BJ (cell line): ENCODE measurements around the gene NGDN. TPM values are rescaled to one million over a fixed set of nuclear protein-coding genes. Genes with fewer than 3 reads are reported as not detected.
"Not testable (repeated sequence)": the region's sequence is repeated elsewhere in the genome, so short reads cannot be mapped to it uniquely, and the experiment has no call there.

Source experiments
- CTCF ChIA-PET: fragments of 350-600 bp; formaldehyde crosslinking; extraction: SDS; loops from one replicate; lab custom pipeline; 2021; ENCODE audit warnings: antibody characterized with exemption, inconsistent platforms; lab: Yijun Ruan, JAX
- POLR2A ChIA-PET: fragments of 300-600 bp; sonication (Branson Sonifier 250); formaldehyde crosslinking; extraction: SDS; loops from one replicate; lab custom pipeline; 2021; ENCODE audit warnings: antibody characterized with exemption; lab: Charles Lee
- DNase-seq: peaks from one replicate; pipeline ENCODE4 v3.0.0-alpha.2; 2011; ENCODE audit warnings: low read depth
- H3K27me3 ChIP-seq: 2 replicates; pipeline ENCODE4 v1.6.0; 2011; ENCODE audit warnings: low read length; ENCODE audit not compliant: control insufficient read depth, insufficient read depth
- H3K36me3 ChIP-seq: 2 replicates; pipeline ENCODE4 v1.5.1; 2011; ENCODE audit warnings: low read length; ENCODE audit not compliant: control insufficient read depth, insufficient read depth
- H3K4me3 ChIP-seq: 2 replicates; pipeline ENCODE4 v1.5.1; 2011; ENCODE audit warnings: low read depth, mild to moderate bottlenecking, control low read depth, low read length
- polyA minus RNA-seq: library from RNA; depleted of rRNA, polyadenylated mRNA; stranded (reverse); fragments of >200 nt; gene quantifications from 2 replicates; pipeline ENCODE4 v1.2.3, GENCODE V29; 2011; rRNA and poly(A)+ RNA removed
- polyA plus RNA-seq: library from polyadenylated mRNA; depleted of rRNA; stranded (reverse); fragments of >200 nt; gene quantifications from 2 replicates; pipeline ENCODE4 v1.2.3, GENCODE V29; 2011; rRNA removed
- TF ChIP-seq, protein P1 (sequence below): IDR thresholded peaks from 2 replicates; pipeline ENCODE4 v1.5.1; 2011; ENCODE audit warnings: low read depth, mild to moderate bottlenecking, control low read depth, inconsistent platforms, low read length, moderate library complexity; ENCODE audit not compliant: insufficient read depth

The NGDN gene, protein sequence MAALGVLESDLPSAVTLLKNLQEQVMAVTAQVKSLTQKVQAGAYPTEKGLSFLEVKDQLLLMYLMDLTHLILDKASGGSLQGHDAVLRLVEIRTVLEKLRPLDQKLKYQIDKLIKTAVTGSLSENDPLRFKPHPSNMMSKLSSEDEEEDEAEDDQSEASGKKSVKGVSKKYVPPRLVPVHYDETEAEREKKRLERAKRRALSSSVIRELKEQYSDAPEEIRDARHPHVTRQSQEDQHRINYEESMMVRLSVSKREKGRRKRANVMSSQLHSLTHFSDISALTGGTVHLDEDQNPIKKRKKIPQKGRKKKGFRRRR
- polyA plus RNA-seq (34.5 and 51.3 TPM in 2 replicates), polyA minus RNA-seq (12.7 and 14.9 TPM in 2 replicates)

DNA sequence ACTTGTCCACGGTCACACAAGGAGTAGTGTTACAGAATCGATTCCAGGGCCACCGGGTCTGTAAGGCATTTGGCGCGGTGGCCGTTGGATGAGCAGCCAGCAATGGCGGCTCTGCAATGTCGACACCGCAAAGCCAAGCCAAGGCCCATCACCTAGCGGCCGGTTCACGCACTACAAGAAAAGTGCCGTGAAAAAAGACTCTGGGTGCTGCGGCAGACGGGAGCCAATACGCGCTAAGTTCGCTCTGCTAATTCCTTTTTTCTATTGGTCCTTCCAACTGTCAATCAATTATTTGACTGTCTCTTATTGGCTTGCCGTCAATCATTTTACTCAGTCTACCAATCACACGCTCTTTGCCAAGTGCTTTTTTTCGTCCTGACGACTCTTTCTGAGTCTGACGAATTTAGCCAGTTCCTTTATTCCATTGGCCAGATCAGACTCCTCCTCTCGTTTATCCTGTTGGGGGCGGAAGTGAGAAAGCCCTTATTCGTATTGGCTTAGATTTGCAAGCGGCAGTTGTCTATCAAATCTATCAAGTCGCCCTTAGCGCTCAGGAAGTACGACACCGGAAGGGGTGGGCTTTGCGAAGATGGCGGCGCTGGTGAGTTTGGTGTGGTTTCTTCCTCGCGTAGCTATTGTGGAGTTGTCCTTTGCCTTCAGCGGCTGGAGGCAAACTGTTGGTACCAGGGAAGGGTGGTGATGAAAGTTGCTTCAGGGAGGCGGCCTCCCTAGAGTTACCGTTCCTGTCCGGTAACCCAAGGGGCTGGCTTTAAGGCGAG is at the start of gene NGDN:
TSS of gene NGDN (plus strand) at position 577 of the 779 bp plus-strand sequence. CDS start at position 590, 13 bp downstream.
- Histone ChIP-seq H3K27me3 (peaks cover 2% of the 10 kb centered on the region; the same call in 1 of the 2 replicates), H3K4me3 (peak within 1 kb of the TSS; percentile 89), H3K36me3 (no peaks in the 10 kb centered on the region; the same call in 1 of the 2 replicates)
- ChIA-PET POLR2A (no interaction called here), CTCF (interaction anchor here (1.4 to 20.9 kb wide), 3 partner anchors 10 to 174 kb away, joined by 3 to 479 read pairs (median 5); partner anchors contain the start of genes AP1G2 and THTPA)
- DNase-seq, result peak; percentile 100
- TF ChIP-seq, protein P1, sequence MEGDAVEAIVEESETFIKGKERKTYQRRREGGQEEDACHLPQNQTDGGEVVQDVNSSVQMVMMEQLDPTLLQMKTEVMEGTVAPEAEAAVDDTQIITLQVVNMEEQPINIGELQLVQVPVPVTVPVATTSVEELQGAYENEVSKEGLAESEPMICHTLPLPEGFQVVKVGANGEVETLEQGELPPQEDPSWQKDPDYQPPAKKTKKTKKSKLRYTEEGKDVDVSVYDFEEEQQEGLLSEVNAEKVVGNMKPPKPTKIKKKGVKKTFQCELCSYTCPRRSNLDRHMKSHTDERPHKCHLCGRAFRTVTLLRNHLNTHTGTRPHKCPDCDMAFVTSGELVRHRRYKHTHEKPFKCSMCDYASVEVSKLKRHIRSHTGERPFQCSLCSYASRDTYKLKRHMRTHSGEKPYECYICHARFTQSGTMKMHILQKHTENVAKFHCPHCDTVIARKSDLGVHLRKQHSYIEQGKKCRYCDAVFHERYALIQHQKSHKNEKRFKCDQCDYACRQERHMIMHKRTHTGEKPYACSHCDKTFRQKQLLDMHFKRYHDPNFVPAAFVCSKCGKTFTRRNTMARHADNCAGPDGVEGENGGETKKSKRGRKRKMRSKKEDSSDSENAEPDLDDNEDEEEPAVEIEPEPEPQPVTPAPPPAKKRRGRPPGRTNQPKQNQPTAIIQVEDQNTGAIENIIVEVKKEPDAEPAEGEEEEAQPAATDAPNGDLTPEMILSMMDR, result peak; percentile 79

DNA sequence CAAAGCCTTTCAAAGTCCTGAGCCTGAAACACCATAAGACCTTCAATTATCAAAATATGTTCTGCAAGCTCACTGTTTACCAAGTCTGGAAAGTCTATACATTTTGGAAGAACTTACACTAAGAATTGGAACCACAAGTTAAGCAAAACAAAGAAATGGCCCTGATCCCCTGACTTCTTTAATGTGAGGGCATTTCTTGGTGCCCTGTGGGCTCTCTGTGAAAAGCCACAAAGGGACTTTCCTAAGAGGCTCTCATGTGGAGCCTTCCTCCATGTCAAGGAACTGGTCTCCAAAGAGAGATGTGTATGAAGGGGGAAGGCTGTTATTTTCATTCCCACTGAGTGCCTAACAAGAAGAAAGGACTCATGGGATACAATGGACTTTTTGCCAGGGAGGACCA is 47.9 kb upstream of the NGDN start:
- CTCF ChIA-PET, result no interaction called here
- TF ChIP-seq, protein P1, result no peak
- DNase-seq, result no peak
- POLR2A ChIA-PET, result no interaction called here
- Histone ChIP-seq H3K36me3 (no peaks in the 10 kb centered on the region), H3K27me3 (peaks cover 7% of the 10 kb centered on the region; the same call in 1 of the 2 replicates), H3K4me3 (no peak overlapping the region)

DNA sequence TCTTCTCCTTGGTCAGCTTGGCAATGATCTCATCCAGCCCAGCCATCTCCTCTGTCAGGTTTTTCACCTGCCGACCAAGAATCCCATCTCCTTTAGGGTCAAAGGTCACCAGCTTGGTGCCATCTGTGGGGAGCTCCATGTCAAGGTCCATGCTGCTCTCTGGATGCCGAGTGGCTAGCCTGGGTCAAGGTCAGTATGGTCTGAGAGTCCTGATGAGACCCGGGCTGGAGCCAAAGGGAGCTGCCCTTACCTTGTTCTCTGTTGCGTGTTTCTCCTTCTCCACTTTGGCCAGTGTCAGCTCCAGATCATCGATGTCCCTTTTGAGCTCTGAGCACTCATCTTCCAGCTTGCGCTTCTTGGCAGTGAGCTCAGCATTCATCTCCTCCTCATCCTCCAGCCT is 45.8 kb upstream of the NGDN start:
- DNase-seq, result no peak
- H3K27me3 ChIP-seq, result peaks cover 7% of the 10 kb centered on the region; the same call in 1 of the 2 replicates
- TF ChIP-seq, protein P1, result no peak
- H3K36me3 ChIP-seq, result no peaks in the 10 kb centered on the region
- CTCF ChIA-PET, result interaction anchor here (0.7 kb wide), 1 partner anchor 518 kb away, joined by 3 read pairs; no protein-coding TSS in a partner anchor
- H3K4me3 ChIP-seq, result no peak overlapping the region
- POLR2A ChIA-PET, result interaction anchor here (0.5 kb wide), 1 partner anchor 97 kb away, joined by 3 read pairs; no protein-coding TSS in a partner anchor

DNA sequence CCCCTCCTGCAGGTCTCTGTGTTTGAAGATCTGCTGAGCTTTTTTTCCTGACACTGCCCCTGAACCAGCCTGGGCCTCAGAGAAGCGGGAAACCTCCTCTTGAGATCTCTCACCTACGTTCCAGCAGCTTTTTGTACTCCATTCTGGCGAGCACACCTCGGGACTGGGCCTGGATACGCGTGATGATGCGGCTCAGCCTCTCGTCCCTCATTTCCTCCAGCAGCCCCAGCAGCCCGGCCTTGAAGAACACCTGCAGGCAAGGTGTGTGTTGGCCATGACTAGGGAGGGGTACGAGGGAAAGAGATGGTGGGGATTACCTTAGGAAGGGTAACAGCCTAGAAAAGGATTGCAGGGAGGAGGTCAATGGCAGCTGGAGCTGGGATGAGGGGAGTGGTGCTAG is 44.3 kb upstream of the NGDN start:
- POLR2A ChIA-PET, result no interaction called here
- H3K27me3 ChIP-seq, result peaks cover 5% of the 10 kb centered on the region; the same call in 1 of the 2 replicates
- DNase-seq, result no peak
- TF ChIP-seq, protein P1, result no peak
- no peaks in the 10 kb centered on the region for H3K36me3 ChIP-seq
- CTCF ChIA-PET, result no interaction called here
- no peak overlapping the region for H3K4me3 ChIP-seq

DNA sequence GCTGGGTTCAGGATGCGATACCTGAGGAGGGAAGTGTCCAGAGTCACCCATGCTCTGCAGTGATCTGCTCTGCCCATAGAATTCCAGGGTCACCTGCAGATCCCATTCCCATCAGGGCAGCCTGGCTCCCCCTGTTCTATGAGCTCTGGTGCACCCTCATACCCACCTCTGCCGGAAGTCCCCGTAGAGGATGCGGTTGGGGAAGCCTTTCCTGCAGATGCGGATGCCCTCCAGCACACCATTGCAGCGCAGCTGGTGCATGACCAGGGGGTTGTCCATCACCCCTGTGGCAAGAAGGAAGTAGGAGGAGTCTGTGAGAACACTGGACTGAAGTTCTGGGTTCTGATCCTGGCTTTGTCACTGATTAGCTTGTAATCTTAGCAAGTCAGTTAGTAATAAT is 43.7 kb upstream of the NGDN start:
- H3K27me3 ChIP-seq, CTCF ChIA-PET, DNase-seq, POLR2A ChIA-PET, H3K4me3 ChIP-seq, H3K36me3 ChIP-seq: not testable (repeated sequence)
